Stimulated activated naive CD8-positive, alpha-beta T cell treated with anti-CD3 and anti-CD28 coated beads, Interleukin-15, Interleukin-2, amounts not matched to agents 100 U/mL and 50 U/mL, for 24 hours (primary cell): ENCODE measurements around the gene FLT3LG.

ENCODE experiments used
- ATAC-seq: fragments of 150-1000 bp; cut with Tn5 transposase; one replicate; pipeline ENCODE4 v1.10.0; 2021
- DNase-seq: peaks from one replicate; pipeline ENCODE4 v3.0.0; 2021

The FLT3LG gene

GRCh38 chr19:49488863-49489537 is 15.0 kb downstream of the FLT3LG start:
- DNase-seq (no peak), ATAC-seq (no peak)

GRCh38 chr19:49489601-49490167 is 15.7 kb downstream of the FLT3LG start:
- DNase-seq (peak; percentile 42), ATAC-seq (no peak)

- no peak for DNase-seq
Observed at GRCh38 chr19:49490287-49491029, 16.4 kb downstream of the FLT3LG start.

GRCh38 chr19:49491030-49491803 is 17.2 kb downstream of the FLT3LG start:
- DNase-seq (no peak), ATAC-seq (no peak)

More at GRCh38 chr19:49490287-49491029, 16.4 kb downstream of the FLT3LG start:
- no peak for ATAC-seq

- DNase-seq (peak; percentile 49), ATAC-seq (no peak)
Observed at GRCh38 chr19:49491804-49492572, 18.0 kb downstream of the FLT3LG start.

- ATAC-seq (no peak), DNase-seq (peak; percentile 54)
Observed at GRCh38 chr19:49492573-49493405, 18.8 kb downstream of the FLT3LG start.

- DNase-seq (no peak), ATAC-seq (no peak)
Observed at GRCh38 chr19:49496574-49497008, 22.6 kb downstream of the FLT3LG start.

- ATAC-seq (no peak), DNase-seq (peak; percentile 75)
Observed at GRCh38 chr19:49497047-49497788, 23.2 kb downstream of the FLT3LG start.

GRCh38 chr19:49497789-49498103 is 23.7 kb downstream of the FLT3LG start:
- no peak for DNase-seq

GRCh38 chr19:49498475-49498874 is 24.5 kb downstream of the FLT3LG start:
- no peak for DNase-seq
- ATAC-seq = no peak

More at GRCh38 chr19:49497789-49498103, 23.7 kb downstream of the FLT3LG start:
- ATAC-seq = no peak

- DNase-seq (peak; percentile 50), ATAC-seq (no peak)
Observed at GRCh38 chr19:49499030-49499670, 25.1 kb downstream of the FLT3LG start.

- ATAC-seq (no peak), DNase-seq (no peak)
Observed at GRCh38 chr19:49502866-49503581, 29.0 kb downstream of the FLT3LG start.

GRCh38 chr19:49503582-49503962 is 29.6 kb downstream of the FLT3LG start:
- DNase-seq (no peak), ATAC-seq (no peak)

- peak; percentile 83 for DNase-seq
- peak; percentile 77 for ATAC-seq
Observed at GRCh38 chr19:49506575-49507105, 32.6 kb downstream of the FLT3LG start.

- no peak for DNase-seq
- ATAC-seq = no peak
Observed at GRCh38 chr19:49507803-49508494, 33.9 kb downstream of the FLT3LG start.

- DNase-seq = peak; percentile 56
- peak; percentile 40 for ATAC-seq
Observed at GRCh38 chr19:49512970-49513745, 39.1 kb downstream of the FLT3LG start.

GRCh38 chr19:49513746-49514118 is 39.7 kb downstream of the FLT3LG start:
- DNase-seq (no peak), ATAC-seq (no peak)
